Astrocyte (in vitro differentiated cells and primary cell): ENCODE measurements around the gene GRK5.
"Not testable (repeated sequence)": the region's sequence is repeated elsewhere in the genome, so short reads cannot be mapped to it uniquely, and the experiment has no call there.

Experiments used
- CTCF ChIP-seq: IDR thresholded peaks from 2 replicates; pipeline ENCODE4 v1.5.1; 2011; ENCODE audit warnings: low read depth, mild to moderate bottlenecking, inconsistent platforms, low read length, moderate library complexity; ENCODE audit not compliant: insufficient read depth
- EZH2 ChIP-seq: IDR thresholded peaks from 2 replicates; pipeline ENCODE4 v1.6.1; 2012; ENCODE audit warnings: mild to moderate bottlenecking, low read length, inconsistent platforms; ENCODE audit not compliant: insufficient read depth

GRCh38 chr10:119463195-119463594, 255.8 kb downstream of the GRK5 start:
- not testable (repeated sequence) for TF ChIP-seq CTCF, EZH2
